Kidney capillary endothelial cell (primary cell): ENCODE results near the gene GPATCH4.
"Not testable (repeated sequence)": the region's sequence is repeated elsewhere in the genome, so short reads cannot be mapped to it uniquely, and the experiment has no call there.

Experiments used
- DNase-seq: peaks from one replicate; pipeline ENCODE4 v3.0.0-alpha.2; 2018; ENCODE audit warnings: low spot score

GPATCH4 gene

DNA sequence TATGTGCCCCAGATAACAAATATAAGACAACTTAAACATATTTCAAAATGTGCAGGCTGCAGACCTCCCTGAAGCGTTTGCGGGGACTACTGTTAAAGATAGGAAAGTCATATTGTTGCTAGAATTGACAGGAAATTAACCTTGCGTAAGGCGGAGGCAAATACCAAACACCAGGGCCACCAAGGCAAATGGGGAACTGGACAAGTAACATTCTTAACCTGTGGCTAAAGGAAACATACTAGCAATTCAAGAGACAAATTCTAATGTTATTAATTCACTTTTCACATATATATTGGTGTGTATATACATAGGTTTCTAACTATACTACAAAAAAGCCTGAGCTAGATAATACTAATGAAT, 24.8 kb upstream of the GPATCH4 start:
- DNase-seq, result no peak

DNA sequence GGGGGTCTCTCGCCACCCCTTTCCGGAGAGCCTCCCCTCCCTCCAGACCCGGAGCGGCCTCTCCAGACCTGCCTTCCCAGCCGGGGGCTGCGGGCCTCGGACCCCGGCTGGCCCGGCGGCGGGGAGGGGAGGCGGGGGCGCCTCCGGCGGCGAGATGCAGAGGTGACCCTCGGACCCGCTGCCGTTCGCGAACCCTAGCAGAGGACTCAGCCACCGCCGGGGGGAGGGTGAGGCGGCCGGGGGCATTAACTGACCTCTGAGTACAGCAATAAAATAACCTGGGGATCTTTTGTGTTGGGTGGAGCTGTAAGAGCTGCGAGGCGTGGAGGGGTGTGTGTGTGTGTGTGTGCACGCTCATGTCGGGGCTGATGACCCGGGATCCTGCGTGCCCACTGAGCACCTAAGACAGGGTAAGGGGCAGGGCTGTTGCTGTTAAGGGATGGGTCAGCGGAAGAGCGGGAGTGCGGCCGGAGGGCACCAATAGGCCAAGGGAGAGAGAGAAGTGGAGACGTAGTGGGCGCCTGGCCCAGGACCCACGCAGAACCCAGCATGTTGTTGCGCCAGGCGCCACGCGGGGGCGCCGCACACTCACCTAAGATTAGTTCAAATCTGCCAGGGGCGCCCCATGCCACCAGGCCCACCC, 24.3 kb upstream of the GPATCH4 start:
- DNase-seq, result no peak

DNA sequence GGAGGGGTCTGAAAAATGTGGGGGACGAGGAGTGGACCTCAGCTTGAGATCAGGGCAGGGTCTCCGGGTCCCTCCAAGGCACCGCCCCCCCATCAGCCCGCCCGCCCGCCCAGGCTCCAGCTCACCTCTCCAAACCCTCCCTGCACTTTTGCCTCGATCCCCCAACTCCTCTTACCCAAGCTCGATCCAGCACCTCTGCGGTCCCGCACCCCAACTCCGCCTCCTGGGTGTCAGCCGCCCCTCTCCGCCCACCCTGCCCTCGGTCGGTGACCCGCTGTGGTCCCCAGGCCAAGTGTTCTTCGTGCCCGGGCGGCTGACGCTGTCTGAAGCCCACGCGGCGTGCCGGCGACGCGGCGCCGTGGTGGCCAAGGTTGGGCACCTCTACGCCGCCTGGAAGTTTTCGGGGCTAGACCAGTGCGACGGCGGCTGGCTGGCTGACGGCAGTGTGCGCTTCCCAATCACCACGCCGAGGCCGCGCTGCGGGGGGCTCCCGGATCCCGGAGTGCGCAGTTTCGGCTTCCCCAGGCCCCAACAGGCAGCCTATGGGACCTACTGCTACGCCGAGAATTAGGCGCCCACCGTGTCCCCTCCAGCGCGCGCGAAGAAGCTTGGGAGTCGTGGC, 23.6 kb upstream of the GPATCH4 start:
- DNase-seq, result no peak

DNA sequence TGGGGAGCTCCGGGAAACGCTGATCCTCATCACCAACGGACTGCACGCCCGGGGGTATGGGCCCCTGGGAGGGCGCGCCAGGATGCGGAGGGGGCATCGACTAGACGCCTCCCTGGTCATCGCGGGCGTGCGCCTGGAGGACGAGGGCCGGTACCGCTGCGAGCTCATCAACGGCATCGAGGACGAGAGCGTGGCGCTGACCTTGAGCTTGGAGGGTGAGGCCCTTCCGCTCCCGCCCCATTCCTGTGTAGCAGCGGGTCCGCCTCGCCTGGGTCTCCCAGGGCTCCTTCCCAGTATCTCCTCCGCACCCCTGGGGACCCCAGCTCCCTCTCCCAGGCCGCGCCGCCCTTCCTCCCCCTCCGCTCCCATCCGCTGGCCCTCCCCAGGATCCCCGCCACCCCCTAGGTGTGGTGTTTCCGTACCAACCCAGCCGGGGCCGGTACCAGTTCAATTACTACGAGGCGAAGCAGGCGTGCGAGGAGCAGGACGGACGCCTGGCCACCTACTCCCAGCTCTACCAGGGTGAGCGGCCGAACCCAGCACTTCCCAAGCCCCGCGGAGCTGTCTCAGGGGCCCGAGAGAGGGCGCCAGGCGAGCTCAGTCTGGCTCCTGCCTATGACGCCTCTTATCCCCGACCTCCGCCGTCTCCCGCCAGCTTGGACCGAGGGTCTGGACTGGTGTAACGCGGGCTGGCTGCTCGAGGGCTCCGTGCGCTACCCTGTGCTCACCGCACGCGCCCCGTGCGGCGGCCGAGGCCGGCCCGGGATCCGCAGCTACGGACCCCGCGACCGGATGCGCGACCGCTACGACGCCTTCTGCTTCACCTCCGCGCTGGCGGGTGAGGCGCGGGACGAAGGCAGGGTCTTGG, 22.9 kb upstream of the GPATCH4 start:
- peak; percentile 45 for DNase-seq

DNA sequence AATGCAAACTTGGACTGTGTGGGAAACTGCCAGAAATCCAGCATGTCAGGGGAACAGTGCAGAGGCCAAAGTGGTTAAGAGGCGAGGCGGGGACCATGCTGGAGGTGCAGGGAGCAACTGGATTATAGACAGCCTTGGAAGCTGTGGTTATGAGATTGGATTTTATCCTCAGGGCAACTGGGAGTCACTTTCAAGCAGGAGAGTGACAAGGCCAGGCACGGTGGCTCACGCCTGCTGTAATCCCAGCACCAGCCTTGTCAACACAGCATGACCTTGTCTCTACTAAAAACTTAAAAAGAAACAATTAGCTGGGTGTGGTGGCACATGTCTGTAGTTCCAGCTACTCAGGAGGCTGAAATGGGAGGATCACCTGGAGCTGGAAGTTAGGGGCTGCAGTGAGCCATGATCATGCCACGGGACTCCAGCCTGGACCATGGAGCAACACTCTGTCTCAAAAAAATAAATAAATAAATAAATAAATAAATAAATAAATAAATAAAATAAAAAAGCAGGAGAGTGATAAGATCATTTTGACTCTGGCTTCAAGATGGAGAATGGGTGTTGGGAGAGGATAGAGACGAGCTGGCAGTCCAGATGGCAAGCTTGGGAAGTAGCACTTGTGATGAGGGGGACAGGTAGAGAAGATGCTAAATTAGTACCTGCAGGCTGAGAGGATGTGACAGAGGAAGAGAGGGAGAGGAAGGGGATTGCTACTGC, 21.5 kb upstream of the GPATCH4 start:
- no peak for DNase-seq

DNA sequence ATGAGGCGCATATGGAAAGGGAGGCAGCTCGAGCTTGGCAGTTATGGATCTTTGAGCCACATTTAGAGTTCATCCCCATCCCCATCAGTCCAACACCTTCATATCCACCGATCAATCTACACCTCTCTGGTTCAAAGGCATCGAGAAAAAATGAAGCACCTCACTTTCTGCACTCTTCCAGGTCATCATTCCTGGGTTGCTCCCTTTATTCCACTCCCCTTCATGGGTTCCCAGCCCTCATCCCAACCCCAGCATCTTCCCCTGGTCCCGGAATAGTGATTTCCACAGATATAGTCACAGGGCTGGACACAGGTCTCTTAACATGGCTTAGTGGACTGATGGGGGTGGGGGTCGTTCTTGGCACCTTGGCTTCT, 18.3 kb upstream of the GPATCH4 start:
- no peak for DNase-seq

DNA sequence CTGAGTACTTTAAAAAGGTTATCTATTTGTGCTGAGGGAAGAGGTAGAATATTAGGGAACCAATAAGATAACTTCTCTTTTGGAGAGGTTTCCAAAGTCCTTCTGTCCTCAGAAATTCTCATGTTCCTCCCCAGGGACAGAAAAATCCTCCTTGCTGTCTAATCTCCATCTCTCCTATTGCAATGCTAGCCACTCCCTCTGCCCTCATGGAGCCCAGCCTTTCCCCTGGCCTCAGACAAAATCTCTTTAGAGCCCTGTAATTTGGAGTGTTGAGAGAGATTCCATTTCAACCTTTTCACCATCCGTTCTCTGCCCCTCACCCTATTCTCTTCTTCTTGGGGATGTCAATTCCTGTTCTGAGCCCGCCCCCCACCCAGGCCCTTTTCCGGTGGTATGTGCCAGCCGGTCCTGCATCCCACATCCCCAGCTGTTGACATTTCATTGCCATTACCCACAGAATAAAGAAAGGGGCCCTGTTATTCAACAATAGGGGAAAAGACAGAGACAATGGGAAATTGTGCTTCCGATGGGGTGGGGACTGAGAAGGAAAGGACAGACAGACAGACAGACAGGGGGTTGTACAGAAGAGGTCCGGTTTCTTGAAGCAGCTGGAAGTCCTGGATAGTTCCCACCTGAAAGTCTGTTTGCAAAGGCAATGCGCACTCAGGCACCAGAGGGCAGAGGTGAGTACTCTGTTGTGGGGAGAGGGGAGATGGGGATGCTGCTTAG, 17.7 kb upstream of the GPATCH4 start, which contains the start of gene HAPLN2:
Gene HAPLN2, plus strand, starts transcription at position 563 of the 729 bp plus-strand sequence. CDS start 4,076 bp downstream, outside the sequence.
- DNase-seq, result no peak

DNA sequence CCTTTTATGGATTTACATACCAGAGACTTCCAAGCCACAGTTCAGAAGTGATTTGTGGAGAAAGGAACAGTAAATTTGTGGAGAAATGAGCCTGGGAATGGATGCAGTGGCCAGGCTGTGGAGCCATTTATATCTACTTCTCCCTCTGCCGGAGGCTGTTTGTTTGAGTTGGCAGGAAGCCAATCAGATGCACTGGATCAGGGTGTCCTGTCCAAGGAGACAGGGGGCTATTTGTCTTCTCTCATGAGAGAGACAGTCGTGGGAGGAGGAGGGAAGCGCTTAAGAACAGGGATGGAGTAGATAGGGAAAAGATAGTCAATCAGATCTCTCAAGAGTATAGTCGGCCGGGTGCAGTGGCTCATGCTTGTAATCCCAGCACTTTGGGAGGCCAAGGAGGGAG, 15.2 kb upstream of the GPATCH4 start:
- DNase-seq, result no peak

DNA sequence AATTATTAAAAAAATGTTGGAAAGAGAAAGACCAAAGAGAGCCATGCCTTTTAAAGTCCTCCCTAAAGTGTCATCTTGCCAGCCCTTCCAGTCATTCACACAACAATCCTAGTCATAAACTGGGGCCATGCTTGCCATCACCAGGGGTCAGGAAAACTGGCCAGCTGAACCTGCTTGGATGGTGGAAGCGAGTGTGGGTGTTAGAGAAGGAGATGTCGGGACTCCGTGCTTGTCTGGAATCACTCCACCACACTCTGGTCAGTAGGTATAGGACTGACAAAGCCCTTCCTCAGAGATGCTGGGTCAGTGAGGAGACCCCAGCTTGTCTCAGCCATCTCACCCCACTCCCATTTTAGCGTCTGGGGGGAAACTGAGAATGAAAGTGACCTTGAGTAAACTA, 14.7 kb upstream of the GPATCH4 start:
- DNase-seq, result no peak

DNA sequence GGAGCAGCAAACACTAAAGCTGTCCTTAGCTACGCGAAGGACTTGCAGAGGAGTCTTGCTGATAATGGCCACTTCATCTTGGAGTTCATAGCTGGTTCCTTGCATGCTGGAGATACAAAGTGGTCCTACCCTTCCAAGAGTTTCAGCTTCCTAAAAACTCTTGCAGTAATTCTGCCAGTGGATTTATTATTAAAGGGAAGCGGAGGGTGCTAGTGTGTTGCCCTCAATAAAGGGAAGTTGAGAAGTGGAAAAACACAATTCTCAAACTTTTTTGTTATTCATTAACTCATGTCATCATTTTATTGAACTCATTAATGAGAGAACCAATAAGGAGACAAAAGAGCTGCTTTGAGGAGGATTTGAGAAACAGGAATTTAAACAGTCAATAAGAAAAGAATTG, 11.4 kb upstream of the GPATCH4 start:
- no peak for DNase-seq

DNA sequence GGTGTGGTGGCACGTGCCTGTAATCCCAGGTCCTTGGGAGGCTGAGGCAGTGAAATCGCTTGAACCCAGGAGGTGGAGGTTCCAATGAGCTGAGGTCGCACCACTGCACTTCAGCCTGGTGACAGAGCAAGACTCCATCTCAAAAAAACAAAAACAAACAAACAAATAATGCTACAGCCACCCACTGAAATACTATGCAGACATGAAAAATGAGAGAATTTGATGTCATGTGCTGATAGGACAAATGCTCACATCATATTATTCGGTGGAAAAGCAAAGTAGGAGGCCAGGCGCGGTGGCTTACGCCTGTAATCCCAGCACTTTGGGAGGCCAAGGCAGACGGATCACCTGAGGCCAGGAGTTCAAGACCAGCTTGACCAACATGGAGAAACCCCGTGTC, 8.8 kb upstream of the GPATCH4 start:
- not testable (repeated sequence) for DNase-seq

DNA sequence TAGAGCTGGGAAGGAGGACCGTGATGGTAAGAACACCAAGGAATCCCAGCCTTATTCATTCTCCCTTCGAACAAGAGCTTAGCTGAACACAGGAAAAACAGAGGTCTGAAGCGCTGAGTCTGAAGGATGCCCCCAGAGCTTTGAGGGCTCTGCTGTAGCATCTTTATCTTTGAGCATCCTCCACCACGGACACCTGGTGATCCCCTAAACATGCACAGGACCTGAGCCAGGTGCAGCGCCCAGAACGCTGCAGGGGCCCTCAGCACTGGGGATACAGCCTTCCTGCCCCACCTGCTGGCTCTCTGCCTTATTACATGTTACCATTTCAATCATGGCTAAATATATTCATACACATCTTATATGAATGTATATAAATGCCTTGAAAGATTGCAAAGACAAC, 7.7 kb upstream of the GPATCH4 start:
- no peak for DNase-seq

DNA sequence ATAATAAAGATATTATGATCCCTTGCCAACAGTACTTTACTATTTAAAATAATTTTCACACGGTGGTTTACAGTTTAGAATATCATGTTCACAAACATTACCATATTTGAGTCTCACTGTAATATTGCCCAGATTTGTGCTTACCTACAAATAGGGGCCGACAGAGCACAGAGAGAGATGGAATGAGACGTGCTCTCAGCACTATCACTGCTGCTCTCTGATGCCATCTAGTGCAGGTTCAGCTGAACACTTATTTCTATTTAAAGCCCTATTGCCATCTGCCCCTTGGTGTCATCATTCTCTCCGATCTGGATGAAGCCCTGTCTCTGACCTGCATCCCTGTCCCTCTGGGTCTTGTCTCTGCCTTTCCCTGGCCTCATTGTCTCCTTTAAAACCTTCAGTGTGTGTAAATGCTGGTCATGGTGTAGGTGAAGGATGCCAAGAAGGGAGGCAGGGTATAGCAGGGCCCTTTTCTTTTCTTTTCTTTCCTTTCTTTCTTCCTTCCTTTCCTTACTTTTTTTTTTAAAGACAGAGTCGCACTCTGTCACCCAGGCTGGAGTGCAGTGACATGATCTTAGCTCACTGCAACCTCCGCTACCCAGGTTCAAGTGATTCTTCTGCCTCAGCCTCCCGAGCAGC, 6.9 kb upstream of the GPATCH4 start:
- peak; percentile 74 for DNase-seq

DNA sequence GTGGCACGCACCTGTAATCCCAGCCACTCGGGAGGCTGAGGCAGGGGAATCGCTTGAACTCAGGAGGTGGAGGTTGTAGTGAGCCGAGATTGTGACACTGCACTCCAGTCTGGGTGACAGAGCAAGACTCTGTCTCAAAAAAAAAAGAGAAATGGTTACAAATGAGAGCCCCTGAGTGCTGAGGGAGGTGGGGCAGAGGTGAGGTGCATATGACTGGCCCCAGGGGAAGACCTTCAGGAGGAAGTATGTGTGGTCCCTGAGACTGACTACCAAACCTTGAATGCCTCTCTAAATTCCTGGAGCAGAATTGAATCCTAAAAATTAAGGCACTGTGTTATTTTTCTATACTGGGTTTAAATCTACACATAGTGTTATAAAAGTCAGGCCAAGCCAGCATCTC, 6.1 kb upstream of the GPATCH4 start:
- not testable (repeated sequence) for DNase-seq

DNA sequence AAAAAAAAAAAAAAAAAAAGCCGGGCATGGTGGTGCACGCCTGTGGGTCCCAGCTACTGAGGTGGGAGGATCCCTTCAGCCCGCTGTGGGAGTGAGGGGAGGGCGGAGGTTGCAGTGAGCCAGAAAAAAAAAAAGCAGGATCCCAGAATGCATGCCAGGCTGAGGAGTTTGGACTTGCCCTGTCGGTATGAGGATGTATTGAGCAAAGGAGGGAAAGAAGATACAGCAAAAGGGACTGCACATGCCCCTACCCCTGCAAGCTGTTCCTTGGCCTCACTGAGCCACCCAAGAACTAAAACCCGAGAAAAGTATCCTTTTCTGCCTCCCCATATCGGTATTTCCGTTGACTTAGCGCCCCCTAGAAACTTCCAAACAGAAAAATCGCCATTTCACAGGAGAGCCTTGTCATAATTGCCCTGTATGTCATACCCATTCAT, 1.3 kb upstream of the GPATCH4 start:
- no peak for DNase-seq

DNA sequence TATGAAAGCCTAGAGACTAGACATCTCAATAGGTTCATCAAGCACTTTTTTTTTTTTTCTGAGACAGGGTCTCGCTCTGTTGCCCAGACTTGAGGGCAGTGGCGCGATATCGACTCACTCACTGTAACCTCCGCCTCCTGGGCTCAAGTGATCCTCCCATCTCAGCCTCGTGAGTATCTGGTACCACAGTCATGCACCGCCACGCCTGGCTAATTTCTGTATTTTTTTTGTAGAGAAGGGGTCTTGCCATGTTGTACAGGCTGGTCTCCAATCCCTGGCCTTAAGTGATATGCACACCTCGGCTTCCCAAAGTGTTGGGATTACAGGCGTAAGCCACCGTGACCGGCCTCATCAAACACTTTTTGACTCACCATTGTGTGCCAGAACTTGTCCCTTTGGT, 613 bp upstream of the GPATCH4 start:
- DNase-seq, result no peak

DNA sequence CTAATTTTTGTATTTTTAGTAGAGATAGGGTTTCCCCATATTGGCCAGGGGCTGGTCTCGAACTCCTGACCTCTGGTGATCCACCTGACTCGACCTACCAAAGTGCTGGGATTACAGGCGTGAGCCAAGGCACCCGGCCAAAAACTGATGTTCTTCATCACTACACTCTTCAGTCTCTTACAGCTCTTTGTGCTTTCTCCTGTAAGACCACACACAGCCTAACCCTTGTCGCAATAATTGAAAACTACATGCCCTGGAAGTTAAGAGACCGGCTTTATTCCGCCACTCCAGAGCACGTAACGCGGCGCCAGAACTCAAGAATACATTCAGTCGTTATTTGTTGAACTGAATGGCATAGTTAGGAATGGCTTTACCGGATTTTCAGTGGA, 552 bp downstream of the GPATCH4 start:
- DNase-seq, result no peak

DNA sequence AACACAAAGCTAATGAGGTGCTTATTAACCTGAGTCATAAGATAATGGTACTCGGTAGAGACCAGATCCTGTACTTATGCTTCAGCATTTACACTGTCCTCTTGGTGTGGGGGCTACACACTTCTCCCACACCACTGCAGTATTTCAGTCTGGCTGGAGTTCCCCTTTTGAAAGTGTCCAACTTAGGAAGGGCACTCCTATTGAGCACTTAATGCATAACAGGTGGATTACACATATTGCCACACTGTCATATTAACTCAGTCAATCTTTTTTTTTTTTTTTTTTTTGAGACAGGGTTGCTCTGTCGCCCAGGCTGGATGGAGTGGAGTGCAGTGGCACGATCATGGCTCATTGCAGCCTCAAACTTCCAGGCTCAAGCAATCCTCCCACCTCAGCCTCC, 1.5 kb downstream of the GPATCH4 start:
- no peak for DNase-seq

DNA sequence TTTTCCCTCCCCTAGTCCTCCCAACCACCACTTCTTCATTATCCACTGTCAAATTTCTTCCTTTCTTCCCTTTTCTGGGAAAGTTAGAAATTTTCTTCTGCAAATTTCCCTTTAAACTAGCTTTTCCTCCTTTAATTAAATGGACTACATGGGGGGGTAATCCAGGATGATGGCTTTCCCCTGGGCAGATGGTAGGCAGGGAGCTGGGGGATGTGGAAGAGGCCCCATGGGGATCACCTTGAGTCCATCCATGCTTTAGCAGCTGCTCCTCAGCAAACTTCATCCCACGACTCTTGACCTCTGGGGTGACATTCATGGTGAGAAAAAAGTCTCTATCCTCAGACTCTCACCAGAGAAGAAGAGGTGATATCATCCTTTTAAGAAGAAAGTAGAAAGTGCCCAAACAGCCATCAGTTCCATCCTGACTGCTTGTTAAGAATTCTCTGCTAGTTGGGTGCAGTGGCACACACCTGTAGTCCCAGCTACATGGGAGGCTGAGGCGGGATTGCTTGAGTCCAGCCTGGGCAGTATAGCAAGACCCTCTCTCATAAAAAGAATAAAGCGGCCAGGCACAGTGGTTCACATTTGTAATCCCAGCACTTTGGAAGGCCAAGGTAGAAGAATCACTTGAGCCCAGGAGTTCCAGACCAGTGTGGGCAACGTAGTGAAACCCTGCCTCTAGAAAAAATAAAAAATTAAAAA, 2.4 kb downstream of the GPATCH4 start:
- DNase-seq, result no peak

DNA sequence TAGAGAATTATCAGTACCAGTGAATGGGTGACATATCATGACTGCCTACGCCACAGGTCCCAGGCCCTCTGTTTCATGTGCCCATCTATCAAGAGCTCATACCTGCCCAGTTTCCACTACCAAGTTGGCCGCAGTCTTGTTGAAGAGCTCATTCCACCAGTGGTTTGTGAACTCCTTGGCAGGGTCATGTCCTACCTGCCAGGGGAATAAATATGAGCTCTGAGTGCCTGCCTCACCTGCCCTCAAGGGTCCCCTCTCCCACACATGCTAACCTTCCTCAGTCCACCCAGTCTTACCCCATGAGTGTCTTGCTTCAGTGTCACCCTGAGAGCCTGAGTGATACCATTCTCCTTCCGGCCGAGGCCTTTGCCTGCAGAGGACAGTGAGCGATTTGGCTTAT, 3.2 kb downstream of the GPATCH4 start:
- no peak for DNase-seq

DNA sequence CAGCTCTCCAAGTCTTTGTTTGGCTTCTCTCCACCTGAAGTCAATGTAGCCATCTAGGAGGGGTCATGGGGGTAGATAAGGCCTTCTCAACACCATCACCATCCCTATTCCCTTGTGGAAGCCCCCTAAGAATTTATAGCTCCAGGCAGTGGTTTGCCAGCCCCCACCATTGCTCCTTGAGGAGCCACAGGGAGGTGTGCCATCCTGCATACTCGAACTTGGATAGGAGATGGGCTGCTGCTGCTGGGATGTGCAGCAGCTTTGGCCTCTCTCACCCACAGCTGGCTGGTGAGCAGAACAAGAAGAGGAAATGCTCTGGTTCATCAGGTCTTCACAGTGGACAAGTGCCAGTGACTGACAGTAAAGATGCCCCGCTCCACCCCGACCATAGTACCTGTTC, 4.9 kb downstream of the GPATCH4 start:
- no peak for DNase-seq
